NCI-H1092 treated with DMSO at 0.1 percent for 48 hours (cell line): ENCODE data around the gene CYLD.

ENCODE experiments used
- DNase-seq: peaks from one replicate; lab custom pipeline; 2025; lab: John Stamatoyannopoulos, UW

CYLD gene

GRCh38 chr16:50781043-50781442 lies 39.2 kb downstream of the CYLD start:
- no peak for DNase-seq

GRCh38 chr16:50781518-50781917 lies 39.6 kb downstream of the CYLD start:
- no peak for DNase-seq

DNA sequence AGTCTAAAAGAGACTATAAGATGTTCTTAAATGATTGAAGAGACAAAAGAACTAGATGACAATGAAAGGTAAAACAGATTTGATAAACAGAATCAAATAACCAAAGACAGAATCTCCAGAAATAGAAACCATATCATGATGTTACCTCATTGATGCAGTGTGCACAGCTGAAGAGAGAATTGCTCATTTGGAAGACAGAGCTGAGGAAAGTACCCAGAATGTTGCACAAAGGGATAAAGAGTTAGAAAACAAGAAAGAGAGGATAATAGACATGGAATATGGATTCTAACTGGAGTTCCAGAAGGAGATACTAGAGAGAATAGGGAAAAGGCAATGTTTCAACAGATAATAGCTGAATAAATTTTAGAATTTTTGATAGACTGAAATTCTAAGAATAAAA lies 47.9 kb downstream of the CYLD start:
- DNase-seq, result no peak

DNA sequence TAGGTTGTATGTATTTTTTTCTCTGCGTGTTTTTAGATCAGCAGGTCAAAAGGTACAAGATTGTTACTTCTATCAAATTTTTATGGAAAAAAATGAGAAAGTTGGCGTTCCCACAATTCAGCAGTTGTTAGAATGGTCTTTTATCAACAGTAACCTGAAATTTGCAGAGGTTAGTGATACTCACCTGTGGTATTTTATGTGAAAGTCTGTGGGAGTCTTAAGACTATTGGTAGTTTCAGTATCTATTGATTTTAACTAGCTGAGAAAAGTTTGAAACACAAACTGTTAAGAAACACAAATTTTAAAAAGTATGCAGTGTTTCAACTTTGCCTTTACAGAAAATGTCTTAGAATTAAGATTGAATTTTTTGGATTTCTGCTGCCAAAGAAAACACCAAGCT lies 49.6 kb downstream of the CYLD start:
- no peak for DNase-seq

- no peak for DNase-seq
These were observed 54.9 kb downstream of the CYLD start for GRCh38 chr16:50796829-50797228.

DNA sequence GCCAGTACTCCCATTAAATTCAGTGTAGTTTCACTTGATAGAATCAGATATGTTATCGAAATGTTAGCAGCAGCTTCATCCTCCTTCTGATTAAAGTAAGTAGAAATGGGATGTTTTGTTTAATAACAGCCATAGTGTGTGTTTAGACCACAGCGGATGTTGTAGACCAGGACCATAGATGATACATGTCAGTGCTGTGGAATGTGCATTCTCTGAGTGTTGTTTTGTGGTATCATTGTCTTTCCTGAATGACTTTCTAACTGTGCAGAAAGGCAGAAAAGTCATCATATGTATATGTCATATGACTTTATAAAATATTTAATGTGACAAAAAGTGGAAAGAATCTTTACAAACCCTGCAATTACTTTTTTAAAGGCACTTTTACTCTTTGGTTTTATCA lies 55.6 kb downstream of the CYLD start:
- no peak for DNase-seq

GRCh38 chr16:50800074-50800473 lies 58.2 kb downstream of the CYLD start:
- DNase-seq, result no peak

GRCh38 chr16:50801036-50801435 lies 59.1 kb downstream of the CYLD start:
- DNase-seq, result no peak

- no peak for DNase-seq
These were observed 60.1 kb downstream of the CYLD start for GRCh38 chr16:50802000-50802399.

DNA sequence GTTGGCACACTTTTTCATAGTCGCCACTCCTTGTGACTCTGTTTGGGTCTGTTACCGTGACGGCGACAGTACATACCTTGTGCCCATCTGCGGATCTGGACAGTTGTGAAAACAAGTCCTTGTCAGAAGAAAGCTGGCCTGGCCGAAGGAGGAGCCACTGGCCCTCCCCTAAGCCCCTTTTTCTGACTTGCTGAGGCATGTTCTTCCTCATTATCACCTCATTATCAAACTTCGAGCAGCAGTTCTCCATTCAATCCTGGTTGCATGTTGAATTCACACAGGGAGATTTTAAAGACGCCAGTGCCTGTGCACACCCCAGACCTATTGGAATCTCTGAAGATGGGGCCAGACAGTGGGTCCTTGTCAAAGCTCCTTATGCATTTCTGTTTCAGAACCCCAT lies 61.1 kb downstream of the CYLD start:
- DNase-seq, result no peak

- DNase-seq, result no peak
These were observed 62.5 kb downstream of the CYLD start for GRCh38 chr16:50804290-50804907.

- DNase-seq, result peak; percentile 96
These were observed 64.5 kb downstream of the CYLD start for GRCh38 chr16:50806099-50807062.

- DNase-seq, result no peak
These were observed 67.1 kb downstream of the CYLD start for GRCh38 chr16:50808929-50809538.

DNA sequence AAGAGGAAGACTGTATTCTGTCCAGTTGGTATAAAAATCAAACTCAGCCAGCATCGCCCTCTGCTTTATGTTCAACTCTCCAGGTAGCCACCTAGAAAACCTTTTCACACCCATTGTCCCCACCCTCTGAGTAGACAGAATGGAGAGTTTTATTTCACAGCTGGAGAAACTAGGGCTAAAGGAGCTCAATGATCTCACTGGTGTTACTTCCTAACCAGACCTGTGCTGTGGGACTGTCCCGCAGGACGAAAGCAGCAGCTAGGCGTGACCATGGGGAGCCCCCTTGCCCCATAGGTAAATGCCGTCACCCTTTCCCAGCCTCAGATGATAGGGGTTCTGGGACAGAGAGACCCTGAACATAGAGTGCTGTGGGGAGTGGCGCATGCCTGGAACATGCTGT lies 67.7 kb downstream of the CYLD start:
- DNase-seq, result no peak

- DNase-seq, result no peak
These were observed 68.5 kb downstream of the CYLD start for GRCh38 chr16:50810241-50810965.

GRCh38 chr16:50812046-50812445 lies 70.2 kb downstream of the CYLD start:
- no peak for DNase-seq

DNA sequence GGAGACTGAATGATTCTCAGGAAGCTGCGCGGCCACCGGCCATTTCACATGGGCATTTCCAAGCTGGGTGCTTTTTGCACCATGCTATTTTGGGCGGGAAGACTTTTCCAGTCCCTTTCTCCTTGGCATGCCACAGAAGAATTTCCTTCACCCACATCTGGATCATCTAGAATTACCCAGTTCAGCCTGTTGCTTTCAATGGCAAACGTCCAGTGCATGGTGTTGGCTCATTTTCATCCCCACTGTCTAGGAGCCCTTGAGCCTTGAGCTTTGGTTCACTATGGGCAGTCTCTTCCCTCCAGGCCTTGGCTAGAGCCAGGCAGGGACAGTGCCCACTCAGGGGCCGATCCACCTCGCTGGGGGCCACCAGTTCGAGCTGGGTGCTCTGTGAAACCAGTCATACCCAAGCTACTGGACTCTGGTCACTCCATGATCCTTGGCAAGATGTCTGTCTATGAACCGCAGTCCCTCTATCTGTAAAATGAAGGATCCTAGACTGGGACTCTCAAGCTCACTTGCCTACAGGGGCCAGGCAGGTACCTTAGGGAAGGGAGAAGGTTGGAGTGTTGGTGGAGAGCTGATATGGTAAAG lies 71.1 kb downstream of the CYLD start:
- no peak for DNase-seq

GRCh38 chr16:50814052-50814451 lies 72.2 kb downstream of the CYLD start:
- DNase-seq, result no peak

- DNase-seq, result no peak
These were observed 72.7 kb downstream of the CYLD start for GRCh38 chr16:50814541-50814940.

GRCh38 chr16:50815382-50815781 lies 73.5 kb downstream of the CYLD start:
- no peak for DNase-seq

- no peak for DNase-seq
These were observed 75.1 kb downstream of the CYLD start for GRCh38 chr16:50816901-50817555.
